PFSK-1 (cell line): ENCODE measurements around the gene GPC6.

ENCODE experiments used
- FOXP2 ChIP-seq: optimal IDR thresholded peaks from 2 replicates; pipeline ENCODE3; 2011; ENCODE audit warnings: borderline replicate concordance, control low read depth, inconsistent platforms; ENCODE audit not compliant: insufficient read depth; ENCODE audit errors: extremely low read length, extremely low read depth
- POLR2AphosphoS5 ChIP-seq: IDR thresholded peaks from 2 replicates; pipeline ENCODE4 v1.6.1; 2012; ENCODE audit warnings: low read depth, mild to moderate bottlenecking, control low read depth, low read length, moderate library complexity
- TAF1 ChIP-seq: IDR thresholded peaks from 2 replicates; pipeline ENCODE4 v1.6.1; 2012; ENCODE audit warnings: low read length, control low read depth, borderline replicate concordance; ENCODE audit not compliant: insufficient read depth
- TF ChIP-seq, protein P1 (sequence below), 2 experiments: IDR thresholded peaks; 2 replicates each; pipeline versions ENCODE4 v1.6.1 to v1.8.0; 2011 to 2012; ENCODE audit warnings: low read depth in 2 of 2, low read length in 2 of 2, control low read depth in 1 of 2, inconsistent platforms in 1 of 2, mild to moderate bottlenecking in 1 of 2, moderate library complexity in 1 of 2; ENCODE audit not compliant: insufficient read depth in 1 of 2

DNA sequence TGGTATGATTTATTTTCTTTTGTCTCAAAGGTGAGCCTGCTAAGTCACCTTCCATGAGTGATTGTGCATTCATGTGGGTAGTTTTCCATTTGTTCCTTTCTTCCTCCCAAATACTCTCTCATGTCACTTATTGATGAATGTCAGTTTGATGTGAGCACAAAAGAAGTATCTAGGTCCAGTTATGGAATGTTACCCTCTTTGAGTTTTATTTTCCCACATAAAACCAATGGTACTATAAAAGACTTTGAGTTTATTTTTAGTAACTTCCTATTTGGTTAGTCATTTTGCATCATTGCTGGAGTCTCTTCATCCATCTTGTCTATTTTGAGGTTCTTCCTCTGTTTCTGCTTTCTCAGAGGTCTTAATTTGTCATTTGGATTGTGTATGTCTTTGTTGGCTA lies 321.3 kb downstream of the GPC6 start:
- TF ChIP-seq POLR2AphosphoS5 (no peak), FOXP2 (no peak), TAF1 (no peak)
- TF ChIP-seq, protein P1, sequence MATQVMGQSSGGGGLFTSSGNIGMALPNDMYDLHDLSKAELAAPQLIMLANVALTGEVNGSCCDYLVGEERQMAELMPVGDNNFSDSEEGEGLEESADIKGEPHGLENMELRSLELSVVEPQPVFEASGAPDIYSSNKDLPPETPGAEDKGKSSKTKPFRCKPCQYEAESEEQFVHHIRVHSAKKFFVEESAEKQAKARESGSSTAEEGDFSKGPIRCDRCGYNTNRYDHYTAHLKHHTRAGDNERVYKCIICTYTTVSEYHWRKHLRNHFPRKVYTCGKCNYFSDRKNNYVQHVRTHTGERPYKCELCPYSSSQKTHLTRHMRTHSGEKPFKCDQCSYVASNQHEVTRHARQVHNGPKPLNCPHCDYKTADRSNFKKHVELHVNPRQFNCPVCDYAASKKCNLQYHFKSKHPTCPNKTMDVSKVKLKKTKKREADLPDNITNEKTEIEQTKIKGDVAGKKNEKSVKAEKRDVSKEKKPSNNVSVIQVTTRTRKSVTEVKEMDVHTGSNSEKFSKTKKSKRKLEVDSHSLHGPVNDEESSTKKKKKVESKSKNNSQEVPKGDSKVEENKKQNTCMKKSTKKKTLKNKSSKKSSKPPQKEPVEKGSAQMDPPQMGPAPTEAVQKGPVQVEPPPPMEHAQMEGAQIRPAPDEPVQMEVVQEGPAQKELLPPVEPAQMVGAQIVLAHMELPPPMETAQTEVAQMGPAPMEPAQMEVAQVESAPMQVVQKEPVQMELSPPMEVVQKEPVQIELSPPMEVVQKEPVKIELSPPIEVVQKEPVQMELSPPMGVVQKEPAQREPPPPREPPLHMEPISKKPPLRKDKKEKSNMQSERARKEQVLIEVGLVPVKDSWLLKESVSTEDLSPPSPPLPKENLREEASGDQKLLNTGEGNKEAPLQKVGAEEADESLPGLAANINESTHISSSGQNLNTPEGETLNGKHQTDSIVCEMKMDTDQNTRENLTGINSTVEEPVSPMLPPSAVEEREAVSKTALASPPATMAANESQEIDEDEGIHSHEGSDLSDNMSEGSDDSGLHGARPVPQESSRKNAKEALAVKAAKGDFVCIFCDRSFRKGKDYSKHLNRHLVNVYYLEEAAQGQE (IDR thresholded peaks at IDR 0.05; ENCODE audit: insufficient read depth in 1 of 2, low read depth in 2 of 2, low read length in 2 of 2), result no peak
